G401.6 (cell line): ENCODE results near the gene PDE6A.

Experiments
- FAIRE-seq: peaks from 2 replicates; lab custom pipeline; 2012; peaks lifted over from hg19 to GRCh38; lab: Jason Lieb, UNC

PDE6A gene

DNA sequence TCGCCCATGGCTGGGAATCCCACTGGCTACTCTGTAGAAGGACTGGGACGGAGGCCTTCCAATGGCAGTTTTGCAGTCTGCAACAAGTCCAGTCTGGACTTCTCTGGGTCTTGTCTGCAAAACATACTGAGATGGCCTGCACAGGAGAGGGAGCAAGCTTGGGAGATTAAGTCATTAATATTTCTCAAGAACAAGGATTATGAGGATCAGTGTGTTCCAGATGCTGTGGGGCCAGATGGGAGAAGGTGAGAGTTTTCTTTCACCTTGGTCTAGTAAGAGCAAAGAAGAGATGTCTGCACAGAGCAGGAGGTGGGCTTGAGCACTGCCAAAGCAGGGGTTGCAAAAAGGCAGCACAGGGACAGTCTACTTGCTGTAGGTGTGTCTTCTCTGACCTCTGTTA is at the start of gene PDE6A:
PDE6A (minus strand) TSS at position 128 of the 400 bp plus-strand sequence; CDS start at position 8, 120 bp downstream.
- FAIRE-seq, result no peak

DNA sequence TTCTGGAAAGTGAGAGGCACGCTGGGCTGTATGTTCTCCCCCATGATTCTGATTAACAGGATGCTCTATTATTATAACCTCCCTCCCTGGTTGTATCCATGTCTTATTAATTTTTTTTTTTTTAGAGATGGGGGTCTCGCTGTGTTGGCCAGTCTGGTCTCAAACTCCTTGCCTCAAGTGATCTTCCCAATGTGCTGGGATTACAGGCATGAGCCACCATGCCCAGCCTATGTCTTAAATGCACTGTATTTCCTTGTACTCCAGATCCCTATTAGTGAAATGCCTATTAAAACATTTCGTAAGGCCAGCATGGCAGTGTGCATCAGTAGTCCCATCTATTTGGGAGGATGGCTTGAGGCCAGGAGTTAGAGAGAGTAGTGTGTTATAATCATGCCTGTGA is 48.9 kb upstream of the PDE6A start:
- FAIRE-seq, result no peak

DNA sequence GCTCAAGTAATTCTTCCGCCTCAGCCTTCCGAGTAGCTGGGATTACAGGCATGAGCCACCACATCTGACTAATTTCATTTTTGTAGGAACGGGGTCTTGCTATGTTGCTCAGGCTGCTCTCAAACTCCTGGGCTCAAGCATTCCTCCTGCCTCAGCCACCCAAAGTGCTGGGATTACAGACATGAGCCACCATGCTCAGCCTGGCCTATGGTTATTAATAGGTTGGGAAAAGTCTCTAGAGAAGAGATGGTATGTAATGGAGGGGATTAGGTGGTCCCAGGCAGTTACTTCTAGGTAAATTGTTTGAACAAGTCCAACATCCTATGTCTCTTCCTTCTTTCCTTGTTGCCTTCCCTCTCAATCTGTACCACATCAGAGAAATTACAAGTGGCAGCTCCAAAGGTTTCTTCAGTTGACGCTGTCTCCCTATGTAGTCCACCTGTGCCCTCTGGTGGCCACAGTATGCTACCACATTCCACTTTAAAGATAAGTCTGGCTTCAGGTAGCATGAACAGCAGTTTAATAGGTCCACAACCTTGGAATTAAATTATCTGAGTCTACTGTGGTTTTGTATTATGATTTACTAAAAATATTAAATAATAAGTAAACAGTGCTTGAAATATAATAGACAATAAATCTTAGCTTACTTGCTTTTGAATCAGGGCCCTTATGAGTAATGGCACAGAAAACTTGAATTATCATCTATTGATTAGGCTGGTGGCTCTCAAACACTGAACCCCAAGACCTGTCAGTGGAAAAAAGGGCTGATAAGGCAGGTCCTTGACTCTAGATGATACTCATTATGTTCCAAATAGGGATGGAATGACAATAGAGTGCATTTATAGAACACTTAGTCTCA is 46.2 kb upstream of the PDE6A start:
- FAIRE-seq, result peak; percentile 95

DNA sequence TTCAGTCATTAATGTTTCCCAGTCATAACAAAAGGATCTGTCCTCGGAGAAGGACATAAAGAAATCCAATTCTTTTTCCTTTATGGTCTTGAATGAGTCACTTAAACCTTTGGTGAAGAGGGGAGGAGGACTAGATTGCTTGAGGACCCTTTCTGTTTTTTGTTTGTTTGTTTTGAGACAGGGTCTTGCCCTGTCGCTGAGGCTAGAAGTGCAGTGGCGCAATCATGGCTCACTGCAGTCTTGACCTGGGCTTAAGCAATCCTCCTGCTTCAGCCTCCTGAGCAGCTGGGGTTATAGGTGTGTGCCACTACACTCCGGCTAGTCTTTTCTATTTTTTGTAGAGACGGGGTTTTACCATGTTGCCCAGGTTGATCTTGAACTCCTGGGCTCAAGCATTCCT is 43.5 kb upstream of the PDE6A start:
- FAIRE-seq, result no peak

DNA sequence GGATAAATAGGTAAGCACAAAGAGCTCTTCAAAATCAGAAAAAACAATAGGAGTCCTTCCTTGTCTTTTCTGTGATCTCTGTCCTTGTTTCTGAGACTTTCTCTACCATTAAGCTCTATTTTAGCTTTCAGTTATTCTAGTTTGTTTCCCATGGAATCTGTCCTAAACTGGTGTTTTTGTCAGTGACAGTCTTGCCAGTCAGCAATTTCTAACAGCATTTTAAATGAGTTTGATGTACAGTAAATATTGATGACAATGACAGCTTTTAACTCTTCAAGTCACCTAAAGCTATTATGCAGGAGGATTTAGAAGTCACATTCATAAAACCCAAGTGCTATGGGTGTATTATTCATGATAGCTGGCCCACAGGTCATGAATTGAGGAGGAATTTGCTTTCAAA is 37.9 kb upstream of the PDE6A start:
- FAIRE-seq, result no peak

DNA sequence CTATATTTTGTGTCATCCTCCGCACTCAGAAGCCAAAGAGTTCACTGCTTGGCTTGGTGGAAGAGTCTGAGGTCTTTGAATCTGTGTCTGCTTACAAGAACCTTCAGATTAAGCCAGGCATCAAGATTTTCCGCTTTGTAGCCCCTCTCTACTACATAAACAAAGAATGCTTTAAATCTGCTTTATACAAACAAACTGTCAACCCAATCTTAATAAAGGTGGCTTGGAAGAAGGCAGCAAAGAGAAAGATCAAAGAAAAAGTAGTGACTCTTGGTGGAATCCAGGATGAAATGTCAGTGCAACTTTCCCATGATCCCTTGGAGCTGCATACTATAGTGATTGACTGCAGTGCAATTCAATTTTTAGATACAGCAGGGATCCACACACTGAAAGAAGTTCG is 36.6 kb upstream of the PDE6A start:
- no peak for FAIRE-seq

DNA sequence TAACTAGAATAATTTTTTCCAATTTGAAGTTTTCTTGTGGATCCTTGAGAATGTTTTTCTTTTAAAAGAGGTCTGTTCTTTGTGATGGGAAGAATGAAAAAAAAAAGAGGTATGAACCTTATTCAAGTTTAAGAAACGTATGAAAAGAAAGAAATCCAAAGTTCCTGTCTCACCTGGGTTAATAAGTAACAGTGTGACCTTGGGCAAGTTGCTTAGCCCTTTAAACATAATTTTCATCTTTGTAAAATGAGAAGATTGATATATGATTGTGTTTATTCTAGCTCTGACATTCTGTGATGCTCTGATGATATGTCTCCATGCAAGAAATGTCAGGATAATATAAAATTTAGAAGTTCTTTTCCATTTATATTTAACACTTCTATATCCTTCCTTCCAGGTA is 35.3 kb upstream of the PDE6A start:
- FAIRE-seq, result no peak

DNA sequence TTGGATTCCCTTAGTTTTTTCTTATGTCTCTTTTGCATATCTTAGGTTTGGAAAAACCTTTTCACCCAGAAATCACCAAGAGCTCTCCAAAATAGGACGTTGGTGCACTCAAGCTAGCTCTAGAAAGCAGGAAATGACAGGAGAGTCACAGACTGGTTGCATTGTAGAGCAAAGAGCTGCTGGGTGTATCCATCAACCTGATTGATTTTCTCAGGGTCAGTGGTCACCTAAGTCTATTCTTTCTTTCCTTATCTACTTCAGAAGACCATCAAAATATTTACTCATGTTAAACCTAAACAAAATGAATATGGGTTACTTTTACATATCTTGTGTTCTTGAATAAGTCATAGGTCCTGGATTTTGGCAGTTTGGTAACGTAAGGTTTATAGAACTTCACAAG is 30.8 kb upstream of the PDE6A start:
- FAIRE-seq, result no peak

DNA sequence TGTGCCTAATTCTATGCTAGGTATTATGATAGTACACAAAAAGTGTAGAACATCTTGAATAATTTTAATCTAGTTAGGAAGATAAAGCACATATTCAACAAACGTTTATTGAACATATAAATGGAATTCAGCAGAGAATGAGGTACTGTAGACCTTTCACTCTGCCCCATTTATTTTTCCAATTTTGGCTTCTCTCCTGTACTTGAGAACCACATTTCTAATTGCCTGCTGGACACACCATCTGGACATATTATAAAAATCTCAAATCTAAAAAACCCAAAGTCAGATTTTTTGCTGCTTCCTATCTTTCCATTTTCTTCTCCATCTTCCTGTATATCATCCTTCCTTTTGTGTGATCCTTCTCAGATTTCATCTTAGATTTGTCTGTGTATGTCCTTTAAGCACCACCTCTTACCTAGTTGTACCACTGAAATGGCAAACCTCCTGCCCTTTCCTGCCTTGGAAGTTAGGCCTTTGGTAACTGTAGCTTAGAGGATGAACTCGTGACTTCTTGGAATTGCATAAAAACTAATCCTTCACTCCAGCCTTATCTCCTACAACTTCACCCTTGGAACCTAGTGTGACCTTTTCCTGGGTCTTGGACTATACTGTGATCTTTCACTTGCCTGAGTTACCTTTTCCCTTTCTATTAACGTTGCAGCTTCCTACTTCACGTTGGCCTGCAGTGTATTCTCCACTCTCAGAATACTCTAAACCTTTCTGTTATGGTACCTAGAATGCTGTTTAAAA is 24.8 kb upstream of the PDE6A start:
- FAIRE-seq, result no peak

DNA sequence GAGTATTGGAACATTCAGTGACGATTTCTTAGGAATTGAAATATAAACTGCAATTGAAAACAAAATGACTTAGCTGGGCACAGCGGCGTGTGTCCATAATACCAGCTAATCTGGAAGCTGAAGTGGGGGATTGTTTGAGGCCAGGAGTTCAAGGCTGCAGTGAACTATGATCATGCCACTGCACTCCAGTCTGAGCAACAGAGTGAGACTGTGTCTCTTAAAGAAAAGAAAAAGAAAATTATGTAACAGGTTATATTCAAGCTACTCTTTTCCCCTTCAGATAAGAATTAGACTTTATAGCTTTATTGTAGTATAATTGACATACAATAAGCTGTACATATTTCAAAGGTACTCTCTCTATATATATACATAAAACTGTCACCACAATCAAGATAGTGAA is 22.4 kb upstream of the PDE6A start:
- FAIRE-seq, result no peak

DNA sequence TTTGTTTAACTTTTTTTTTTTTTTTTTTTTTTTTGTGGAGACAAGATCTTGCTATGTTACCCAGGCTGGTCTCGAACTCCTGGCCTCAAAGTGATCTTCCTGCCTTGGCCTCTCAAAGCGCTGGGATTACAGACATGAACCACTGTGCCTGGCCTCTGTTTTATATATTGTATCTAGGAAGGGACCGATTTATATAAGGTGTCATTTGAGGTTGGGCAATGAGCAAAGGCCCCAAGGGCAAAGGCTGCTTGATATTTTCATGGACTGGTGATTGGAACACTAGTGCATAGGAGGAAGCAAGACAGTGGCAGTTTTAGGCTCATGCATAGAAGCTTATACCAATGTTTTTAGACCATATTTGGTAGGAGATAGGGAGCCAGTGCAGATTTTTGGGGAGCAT is 19.1 kb upstream of the PDE6A start:
- FAIRE-seq, result no peak

DNA sequence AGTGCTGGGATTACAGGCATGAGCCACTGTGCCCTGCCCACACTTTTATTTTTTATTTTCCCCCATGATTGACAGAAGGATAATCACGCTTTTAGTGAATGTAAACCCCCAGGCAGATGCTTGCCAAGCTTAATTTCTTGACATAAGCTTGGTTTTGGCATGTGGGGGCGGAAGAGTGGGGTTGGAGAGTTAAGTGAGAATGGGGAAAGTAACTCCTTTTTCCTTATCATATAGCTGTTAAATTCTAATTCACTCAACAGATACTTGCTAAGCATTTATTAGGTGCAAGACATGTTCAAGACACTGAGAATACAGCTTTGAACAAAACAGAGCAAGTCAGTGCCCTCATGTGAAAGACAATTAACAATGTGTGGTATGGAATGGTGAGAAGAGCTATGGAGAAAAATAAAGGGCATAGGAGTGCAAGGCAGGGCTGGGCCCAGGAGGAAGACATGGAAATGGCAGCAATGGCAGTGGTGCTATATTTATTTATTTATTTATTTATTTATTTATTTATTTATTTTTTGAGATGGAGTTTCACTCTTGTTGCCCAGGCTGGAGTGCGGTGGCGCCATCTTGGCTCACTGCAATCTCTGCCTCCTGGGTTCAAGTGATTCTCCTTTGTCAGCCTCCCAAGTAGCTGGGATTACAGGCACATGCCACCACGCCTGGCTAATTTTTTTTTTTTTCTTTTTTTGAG is 18.2 kb upstream of the PDE6A start:
- no peak for FAIRE-seq

DNA sequence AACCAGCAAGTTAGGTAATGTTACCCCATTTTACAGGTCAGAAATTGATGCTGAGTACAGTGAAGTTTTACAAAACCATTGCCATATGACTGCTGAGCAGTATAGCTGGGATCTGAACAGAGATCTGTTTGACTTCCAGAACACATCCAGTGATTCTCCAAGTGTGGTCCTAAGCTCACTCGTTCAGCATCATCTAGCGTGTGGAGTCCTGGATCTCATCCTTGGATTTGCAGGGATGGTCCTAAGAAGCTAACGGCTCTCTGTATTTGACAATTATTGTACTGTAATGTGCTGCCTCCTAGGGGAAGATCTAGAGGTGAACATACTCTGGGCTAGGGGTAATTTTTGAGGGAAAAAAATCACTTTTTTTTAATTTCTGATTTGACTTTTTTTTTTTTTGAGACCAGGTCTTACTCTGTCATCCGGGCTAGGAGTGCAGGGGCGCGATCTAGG is 17.4 kb upstream of the PDE6A start:
- FAIRE-seq, result peak; percentile 53

DNA sequence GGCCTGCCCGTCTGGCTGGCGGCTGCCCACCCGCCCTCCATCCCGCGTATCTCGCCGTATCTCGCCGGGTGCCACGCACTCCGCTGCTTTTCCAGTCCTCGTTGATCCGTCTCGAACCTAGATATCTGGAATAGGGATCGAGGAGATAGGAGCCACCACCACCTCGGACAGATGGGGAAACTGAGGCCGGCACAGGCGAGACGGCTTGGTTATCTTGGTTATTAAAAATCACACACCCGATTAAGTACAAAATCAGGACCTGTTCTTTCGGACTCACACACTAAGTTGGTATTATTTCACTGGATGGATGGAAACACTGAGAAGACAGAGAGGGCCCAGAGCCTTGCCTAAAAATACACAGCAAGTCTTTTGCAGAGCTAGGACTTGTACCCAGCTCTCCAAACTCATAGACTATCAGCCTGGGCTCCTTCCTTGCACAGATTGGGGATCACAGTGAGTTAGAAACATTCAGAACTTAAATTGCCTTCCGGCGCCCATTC is 16.6 kb upstream of the PDE6A start:
- no peak for FAIRE-seq

DNA sequence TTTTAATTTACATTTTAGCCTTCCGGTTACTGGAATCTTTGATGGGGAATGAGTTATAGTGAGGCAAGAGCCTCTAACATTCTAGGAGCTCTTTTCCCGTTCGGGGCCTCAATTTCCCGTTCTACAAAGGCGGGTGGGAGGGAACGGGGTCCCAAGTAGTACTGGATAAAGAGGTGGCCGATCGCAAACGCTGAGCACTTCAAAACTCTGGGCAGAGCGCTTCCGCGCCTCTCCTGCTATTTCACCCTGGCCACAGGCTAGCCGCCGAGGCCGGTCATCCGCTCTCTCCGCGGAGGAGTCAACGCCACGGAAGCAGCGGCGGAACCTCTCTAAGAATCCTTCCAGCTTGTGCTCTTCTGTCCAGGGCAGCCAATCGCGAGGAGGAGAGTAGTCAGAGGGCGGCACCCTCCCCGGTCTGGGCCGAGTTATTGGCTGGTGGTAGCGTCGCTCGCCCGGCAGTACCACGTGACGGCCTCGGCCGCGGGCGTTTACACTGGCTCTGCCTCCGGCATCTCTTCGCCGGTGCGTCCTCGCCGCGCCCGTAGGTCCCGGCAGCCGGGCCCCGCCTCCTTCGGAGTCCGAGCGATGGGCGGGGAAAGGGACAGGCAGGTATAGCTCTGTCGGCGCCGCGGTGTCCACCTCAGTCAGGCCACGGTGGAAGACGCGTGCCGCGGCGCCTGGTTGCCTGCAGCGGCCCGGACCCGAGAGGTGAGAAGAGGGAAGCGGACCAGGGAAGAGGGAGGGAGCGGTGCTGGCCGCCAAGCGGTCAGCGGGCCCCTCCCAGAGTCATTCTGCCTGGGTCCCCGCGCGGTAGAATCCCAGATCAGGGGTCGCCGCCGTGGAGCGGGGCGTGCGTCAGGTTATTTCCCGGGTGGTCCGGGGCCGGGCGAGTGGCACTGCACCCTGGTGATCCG is 15.9 kb upstream of the PDE6A start, which contains the start of gene SLC26A2:
SLC26A2 (plus strand) TSS at position 487 of the 914 bp plus-strand sequence. CDS start 16,895 bp downstream, outside the sequence.
- FAIRE-seq, result peak; percentile 87

DNA sequence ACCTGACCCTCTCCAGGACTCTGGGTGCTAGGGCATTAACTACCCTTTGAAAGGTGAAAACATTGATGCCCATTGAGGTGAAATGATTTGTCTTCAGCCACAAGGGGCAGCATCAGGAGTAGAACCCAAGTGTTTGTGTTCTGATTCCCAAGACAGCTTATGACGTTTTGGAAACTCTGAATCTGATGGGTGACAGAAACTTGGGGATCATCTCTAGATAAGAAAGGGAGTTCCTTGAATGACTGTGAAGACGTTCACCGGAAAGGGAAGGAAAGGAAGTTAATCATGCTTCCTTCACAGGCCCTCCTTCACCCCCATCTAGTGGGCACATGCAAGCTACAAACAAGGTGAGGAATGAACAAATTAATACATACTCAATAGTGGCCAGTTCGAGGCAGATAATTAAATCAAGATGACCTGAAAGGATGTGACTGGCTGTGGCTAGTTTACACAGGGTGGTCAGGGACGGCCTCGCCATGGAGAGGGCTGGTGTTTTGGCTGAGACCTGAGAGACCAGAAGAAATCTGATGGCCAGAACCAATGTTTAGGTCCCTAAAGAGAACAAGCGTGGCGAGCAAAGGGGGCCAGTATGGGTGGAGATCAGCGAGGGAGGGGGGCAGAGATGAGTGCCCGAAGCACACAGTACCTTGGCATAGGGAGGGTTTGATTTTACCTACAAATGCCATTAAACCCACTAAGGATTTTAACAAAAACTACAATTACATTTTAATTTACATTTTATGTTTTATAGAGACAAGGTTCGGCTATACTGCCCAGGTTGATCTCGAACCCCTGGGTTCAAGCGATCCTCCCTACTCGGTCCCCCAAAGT is 15.0 kb upstream of the PDE6A start:
- FAIRE-seq, result peak; percentile 17

DNA sequence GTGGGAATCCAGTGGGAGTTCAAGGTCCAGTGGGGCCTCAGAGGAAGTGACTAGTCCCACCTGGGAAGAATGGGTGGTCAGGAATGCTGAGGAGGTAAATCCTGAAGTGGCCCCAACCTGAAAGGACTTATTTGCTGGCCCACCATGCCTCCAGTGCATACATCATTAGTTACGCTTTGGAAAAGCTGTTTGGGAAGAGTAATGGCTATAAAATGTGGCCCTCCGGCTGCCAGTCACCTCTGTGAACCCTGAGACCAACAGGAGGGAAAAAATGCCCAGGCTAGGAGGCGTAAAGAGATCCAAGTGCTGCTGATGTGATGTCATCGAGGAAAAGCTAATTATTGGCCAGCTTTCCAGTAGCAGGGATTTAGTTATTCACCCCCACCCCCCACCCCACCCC is 13.3 kb upstream of the PDE6A start:
- no peak for FAIRE-seq

DNA sequence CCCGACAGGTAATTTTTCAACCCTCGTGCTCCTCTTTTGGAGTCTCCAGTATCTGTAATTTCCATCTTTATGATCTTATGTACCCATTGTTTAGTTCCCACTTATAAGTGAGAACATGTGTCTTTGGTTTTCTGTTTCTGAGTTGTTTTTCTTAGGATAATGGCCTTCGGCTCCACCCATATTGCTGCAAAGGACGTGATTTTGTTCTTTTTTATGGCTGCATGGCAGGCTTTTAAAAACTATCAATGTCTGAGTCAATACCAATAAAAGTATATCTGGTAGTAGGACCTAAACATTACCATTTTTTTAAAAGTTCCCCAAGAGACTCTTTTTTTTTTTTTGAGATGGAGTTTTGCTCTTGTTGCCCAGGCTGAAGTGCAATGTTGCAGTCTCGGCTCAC is 12.1 kb upstream of the PDE6A start:
- FAIRE-seq, result no peak

DNA sequence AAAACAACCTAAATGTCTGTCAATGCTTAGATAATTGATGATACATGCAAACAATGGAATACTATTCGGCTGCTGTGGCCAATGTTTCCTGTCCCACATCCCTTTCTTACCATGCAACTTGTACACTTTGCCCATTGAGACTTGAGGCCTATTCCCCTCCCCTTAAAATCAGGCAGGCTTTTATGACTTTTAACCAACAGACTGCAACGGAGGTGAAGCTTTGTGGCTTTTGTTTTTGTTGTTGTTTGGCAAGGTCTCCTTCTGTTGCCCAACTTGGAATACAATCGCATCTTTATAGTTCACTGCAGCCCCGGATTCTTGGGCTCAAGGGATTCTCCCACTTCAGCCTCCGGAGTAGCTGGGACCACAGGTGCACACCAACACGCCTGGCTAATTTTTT is 10.2 kb upstream of the PDE6A start:
- no peak for FAIRE-seq

DNA sequence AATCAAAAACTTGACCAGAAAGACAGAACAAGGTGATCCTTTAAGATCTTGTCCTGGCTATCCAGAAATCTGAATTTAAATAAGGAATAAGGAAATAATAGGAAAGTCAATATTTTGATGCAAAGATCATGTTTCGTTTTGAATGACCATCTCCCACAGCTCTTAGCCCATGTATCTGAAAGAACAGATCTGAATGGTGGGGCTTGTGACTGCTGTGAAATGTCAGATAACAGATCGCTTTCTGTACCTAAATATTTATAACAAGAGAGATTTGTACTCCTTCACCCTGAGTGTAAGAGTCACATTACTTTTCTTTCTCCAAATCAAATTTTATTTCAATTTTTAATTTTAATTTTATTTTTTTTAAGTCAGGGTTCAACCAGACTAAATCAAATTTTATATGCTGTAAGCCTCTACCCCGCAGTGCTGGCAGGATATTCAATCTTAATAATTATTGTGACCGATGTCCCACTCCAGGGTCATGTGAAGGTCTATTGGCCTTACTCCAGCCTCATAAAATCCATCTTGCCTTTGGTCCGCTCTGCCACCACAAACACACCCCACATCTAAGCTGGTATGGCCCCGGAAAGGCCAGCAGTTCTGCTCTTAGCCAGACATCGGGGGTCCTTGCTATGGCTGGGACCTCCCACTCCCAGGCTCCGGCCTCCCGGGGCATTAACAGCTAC is 9.0 kb upstream of the PDE6A start:
- no peak for FAIRE-seq
